T-cell (primary cell): Measurements from ENCODE around the gene ULK4. TPM values are rescaled to one million over a fixed set of nuclear protein-coding genes. Genes with fewer than 3 reads are reported as not detected.

ENCODE experiments used
- ATAC-seq, 4 experiments: fragments of 200-7000 bp in 3 of 4; fragments of 150-1000 bp in 1 of 4; cut with Tn5 transposase; replicated peaks in 1 of 4; 1 replicate in 3 of 4; 2 replicates in 1 of 4; pipeline ENCODE4 v1.10.0; 2021; ENCODE audit warnings: moderate library complexity in 3 of 4, mild to moderate bottlenecking in 2 of 4, moderate number of reproducible peaks in 1 of 4
- CTCF ChIA-PET, 2 donors: fragments of 300-600 bp; sonication (Branson Sonifier 250); formaldehyde crosslinking; loops; one replicate each; lab custom pipeline; 2022; ENCODE audit warnings: antibody characterized with exemption in 2 of 2; lab: Charles Lee
- POLR2A ChIA-PET, 2 donors: fragments of 300-600 bp; sonication (Branson Sonifier 250); formaldehyde crosslinking; loops; one replicate each; lab custom pipeline; 2022; ENCODE audit warnings: antibody characterized with exemption in 2 of 2; lab: Charles Lee
- DNase-seq, 35 experiments: peaks; one replicate each; pipeline versions ENCODE4 v3.0.0 to v3.0.0-alpha.2; 2013 to 2023
- H3K27ac ChIP-seq: one replicate; pipeline ENCODE4 v1.5.1; 2013; ENCODE audit warnings: low read length
- H3K27me3 ChIP-seq, 2 experiments: replicated peaks in 1 of 2; 1 replicate in 1 of 2; 2 replicates in 1 of 2; pipeline versions ENCODE4 v1.6.1 to v1.7.0; 2013; ENCODE audit warnings: low read length in 1 of 2, mixed read lengths in 1 of 2; ENCODE audit not compliant: control insufficient read depth in 2 of 2, insufficient read depth in 2 of 2; ENCODE audit errors: extremely low read depth in 1 of 2
- H3K36me3 ChIP-seq, 2 donors: 1 replicate in 1 of 2; 2 replicates in 1 of 2; pipeline versions ENCODE4 v1.6.1 to v1.7.0; 2013; ENCODE audit warnings: low read length in 1 of 2; ENCODE audit not compliant: control insufficient read depth in 2 of 2, insufficient read depth in 1 of 2; ENCODE audit errors: extremely low read depth in 1 of 2
- H3K4me1 ChIP-seq, 2 experiments: 1 replicate in 1 of 2; 2 replicates in 1 of 2; pipeline versions ENCODE4 v1.6.1 to v1.7.0; 2013; ENCODE audit warnings: low read length in 2 of 2, mixed read lengths in 1 of 2; ENCODE audit not compliant: insufficient read depth in 2 of 2, control insufficient read depth in 1 of 2; ENCODE audit errors: extremely low read depth in 1 of 2
- H3K4me3 ChIP-seq, 2 donors: 1 replicate in 1 of 2; 2 replicates in 1 of 2; pipeline versions ENCODE4 v1.5.1 to v1.7.0; 2013; ENCODE audit warnings: mild to moderate bottlenecking in 2 of 2, low read length in 1 of 2, moderate library complexity in 1 of 2; ENCODE audit not compliant: control insufficient read depth in 1 of 2; ENCODE audit errors: extremely low read depth in 1 of 2
- H3K9me3 ChIP-seq: 2 replicates; pipeline ENCODE4 v1.7.0; 2013
- H3K27ac Mint-ChIP-seq, 2 donors: one replicate each; pipeline ENCODE4 v1.8.0; 2020 to 2021; ENCODE audit warnings: mild to moderate bottlenecking in 2 of 2, mixed read lengths in 2 of 2
- H3K27me3 Mint-ChIP-seq, 2 donors: one replicate each; pipeline ENCODE4 v1.8.0; 2021 to 2022; ENCODE audit warnings: mixed read lengths in 2 of 2
- H3K36me3 Mint-ChIP-seq: one replicate; pipeline ENCODE4 v1.8.0; 2021; ENCODE audit warnings: mixed read lengths
- H3K4me1 Mint-ChIP-seq, 3 donors: one replicate each; pipeline ENCODE4 v1.8.0; 2020 to 2022; ENCODE audit warnings: mixed read lengths in 3 of 3, mild to moderate bottlenecking in 1 of 3
- H3K4me3 Mint-ChIP-seq, 3 donors: one replicate each; pipeline ENCODE4 v1.8.0; 2020 to 2022; ENCODE audit warnings: mild to moderate bottlenecking in 3 of 3, mixed read lengths in 3 of 3, moderate library complexity in 3 of 3
- H3K9me3 Mint-ChIP-seq, 3 donors: one replicate each; pipeline ENCODE4 v1.8.0; 2020 to 2022; ENCODE audit warnings: mixed read lengths in 3 of 3
- WGBS: methylation state at CpG from one replicate; pipeline ENCODE4 v1.1.5; 2013; ENCODE audit warnings: missing lambda C conversion rate; ENCODE audit not compliant: insufficient coverage; 5-methylcytosine and 5-hydroxymethylcytosine counted together
- total RNA-seq, 35 experiments: library from RNA in 6 of 35; stranded (reverse) in 6 of 35; fragments of 120-200 nt in 1 of 35; gene quantifications; one replicate each; pipeline versions ENCODE4 v1.2.1 to v1.2.4 and lab custom pipeline; 2013 to 2026

Gene ULK4
- total RNA-seq, 5 donors from 2014 or later (not counting 1 experiment from before 2014, with no cell fraction given), result 17.5 to 28.2 (median 19.7) TPM

DNA sequence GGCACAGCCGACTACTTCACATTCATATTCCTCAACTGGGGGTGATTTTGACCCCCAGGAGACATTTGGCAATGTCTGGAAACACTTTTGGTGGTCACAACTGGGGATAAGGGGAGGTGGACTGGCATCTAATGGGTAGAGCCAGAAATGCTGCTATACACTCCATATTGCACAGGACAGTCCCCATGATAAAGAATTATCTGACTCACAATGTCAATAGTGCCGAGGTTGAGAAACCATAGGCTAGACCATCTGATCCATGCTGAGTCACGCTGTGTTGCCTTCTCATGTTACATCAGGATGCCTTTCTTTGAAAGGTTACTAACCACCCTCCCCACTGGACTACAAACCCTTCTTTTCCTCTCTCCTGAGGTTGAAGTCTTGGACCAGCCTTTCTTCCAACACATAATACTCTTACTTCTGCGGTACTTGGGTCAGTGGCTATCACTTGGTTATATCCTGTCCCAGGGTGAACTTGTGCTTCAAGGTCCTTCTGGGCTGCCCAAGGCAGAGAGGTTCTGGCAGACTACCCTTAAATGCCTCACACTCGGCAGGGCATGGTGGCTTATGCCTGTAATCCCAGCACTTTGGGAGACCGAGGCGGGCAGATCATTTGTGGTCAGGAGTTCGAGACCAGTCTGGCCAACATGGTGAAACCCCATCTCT, 693.8 kb downstream of the ULK4 start:
- DNase-seq (no peak), ATAC-seq (no peak)
- H3K36me3 ChIP-seq, result no peaks in the 10 kb centered on the region
- H3K4me1 ChIP-seq, result no peaks in the 10 kb centered on the region
- ChIA-PET POLR2A (interaction anchor here in 1 of 2 donors (0.5 kb wide), 1 partner anchor 947 kb away, joined by 3 read pairs; no protein-coding TSS in a partner anchor), CTCF (no interaction called here)
- H3K4me3 Mint-ChIP-seq, result no peak overlapping the region
- H3K9me3 ChIP-seq, result no peaks in the 10 kb centered on the region
- no peaks in the 10 kb centered on the region for H3K4me1 Mint-ChIP-seq
- no peak overlapping the region for H3K27ac ChIP-seq
- H3K27me3 ChIP-seq, result no peaks in the 10 kb centered on the region
- 98% methylated on average over 6 of the region's 8 CpGs for WGBS
- H3K27me3 Mint-ChIP-seq, result no peaks in the 10 kb centered on the region
- peaks cover 21% of the 10 kb centered on the region for H3K36me3 Mint-ChIP-seq
- peaks cover 6 to 10% (median 9%) of the 10 kb centered on the region in 3 donors for H3K9me3 Mint-ChIP-seq
- no peak overlapping the region for H3K27ac Mint-ChIP-seq
- no peak overlapping the region for H3K4me3 ChIP-seq

DNA sequence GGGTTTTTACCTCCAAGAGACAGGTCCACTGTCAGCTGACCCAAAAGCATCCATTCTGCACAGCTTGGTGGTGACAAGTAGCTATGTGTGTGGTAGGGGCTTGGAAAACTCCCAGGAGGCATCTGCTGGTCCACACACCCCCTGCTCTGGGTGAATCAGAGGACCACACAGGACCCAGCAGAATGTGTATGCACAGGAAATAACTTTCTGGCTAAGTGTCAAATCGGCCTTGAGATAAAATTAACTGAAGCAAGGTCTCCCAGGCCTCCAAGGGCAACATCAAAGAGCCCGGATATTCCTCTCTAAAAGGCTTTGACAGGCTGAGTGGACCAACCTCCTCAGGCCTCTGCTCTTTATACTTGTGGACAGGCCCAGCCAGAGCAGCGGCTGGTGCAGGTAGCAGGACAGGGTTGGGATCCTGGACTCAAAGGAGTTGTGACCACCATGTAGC, 696.1 kb downstream of the ULK4 start:
- Mint-ChIP-seq H3K4me1 (no peaks in the 10 kb centered on the region), H3K4me3 (no peak overlapping the region), H3K27me3 (no peaks in the 10 kb centered on the region), H3K9me3 (peaks cover 0 to 4% (median 0%) of the 10 kb centered on the region in 3 donors), H3K36me3 (peaks cover 23% of the 10 kb centered on the region), H3K27ac (no peak overlapping the region)
- H3K9me3 ChIP-seq, result no peaks in the 10 kb centered on the region
- no peak overlapping the region for H3K27ac ChIP-seq
- no peaks in the 10 kb centered on the region for H3K27me3 ChIP-seq
- ChIA-PET CTCF (no interaction called here), POLR2A (no interaction called here)
- no peaks in the 10 kb centered on the region for H3K4me1 ChIP-seq
- no peak overlapping the region for H3K4me3 ChIP-seq
- DNase-seq (no peak), ATAC-seq (no peak)
- no peaks in the 10 kb centered on the region for H3K36me3 ChIP-seq
- WGBS, result 57% methylated on average over 3 of the region's 3 CpGs

DNA sequence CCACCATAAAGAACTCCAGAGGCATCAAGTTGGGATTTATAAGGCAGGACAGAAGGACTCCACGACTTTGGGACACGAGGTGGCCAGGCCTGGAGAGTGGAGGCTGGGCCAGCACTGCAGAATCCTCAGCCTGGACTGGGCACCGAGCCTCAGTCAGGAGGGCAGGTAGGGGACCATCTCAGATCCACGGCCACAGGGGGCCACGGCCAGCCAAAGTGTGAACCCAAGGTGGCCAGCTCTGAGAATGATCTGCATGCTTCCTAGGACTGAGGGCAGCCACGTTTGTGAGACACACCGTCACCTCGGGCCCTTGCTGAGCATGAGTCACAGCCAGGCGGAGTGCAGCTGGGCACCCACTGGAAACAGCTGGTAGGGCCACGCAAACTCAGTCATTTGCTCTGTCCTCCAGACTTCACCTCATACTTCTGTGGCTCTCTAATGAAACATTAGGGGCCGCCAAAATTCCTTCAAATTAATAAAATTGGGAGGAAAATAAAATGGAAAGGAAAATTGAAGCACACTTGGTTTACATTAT, 696.8 kb downstream of the ULK4 start:
- H3K4me1 Mint-ChIP-seq, result no peaks in the 10 kb centered on the region
- H3K27ac Mint-ChIP-seq, result no peak overlapping the region
- H3K27ac ChIP-seq, result no peak overlapping the region
- 79% methylated on average over 8 of the region's 11 CpGs for WGBS
- ATAC-seq (no peak), DNase-seq (no peak)
- peaks cover 0 to 4% (median 0%) of the 10 kb centered on the region in 3 donors for H3K9me3 Mint-ChIP-seq
- H3K9me3 ChIP-seq, result no peaks in the 10 kb centered on the region
- no peaks in the 10 kb centered on the region for H3K27me3 Mint-ChIP-seq
- no peak overlapping the region for H3K4me3 ChIP-seq
- H3K27me3 ChIP-seq, result no peaks in the 10 kb centered on the region
- CTCF ChIA-PET, result no interaction called here
- peaks cover 23% of the 10 kb centered on the region for H3K36me3 Mint-ChIP-seq
- H3K4me3 Mint-ChIP-seq, result no peak overlapping the region
- no peaks in the 10 kb centered on the region for H3K4me1 ChIP-seq
- H3K36me3 ChIP-seq, result no peaks in the 10 kb centered on the region
- POLR2A ChIA-PET, result no interaction called here

DNA sequence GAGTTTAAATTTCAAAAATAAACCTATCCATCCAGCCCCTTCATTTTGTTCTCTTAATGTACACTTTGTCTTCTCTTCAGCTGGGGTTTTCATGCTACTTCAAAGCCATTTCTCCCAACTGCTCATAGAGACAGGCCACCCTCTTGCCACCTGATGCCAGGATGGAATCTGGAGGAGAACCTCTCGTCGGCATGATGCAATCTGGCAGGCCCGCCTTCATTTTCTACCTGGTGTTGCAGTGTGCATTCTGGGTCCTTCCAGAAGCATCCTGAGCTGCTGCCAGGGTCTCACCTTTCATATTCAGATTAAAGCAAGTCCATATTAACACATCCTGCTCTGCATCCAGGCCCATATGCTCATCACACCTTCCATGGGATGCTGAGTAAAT, 701.8 kb downstream of the ULK4 start:
- Histone ChIP-seq H3K4me1 (no peaks in the 10 kb centered on the region), H3K27me3 (no peaks in the 10 kb centered on the region), H3K36me3 (no peaks in the 10 kb centered on the region), H3K27ac (no peak overlapping the region), H3K9me3 (no peaks in the 10 kb centered on the region), H3K4me3 (no peak overlapping the region)
- ChIA-PET CTCF (no interaction called here), POLR2A (no interaction called here)
- Mint-ChIP-seq H3K36me3 (peaks cover 9% of the 10 kb centered on the region), H3K4me3 (no peak overlapping the region), H3K27me3 (no peaks in the 10 kb centered on the region), H3K4me1 (no peaks in the 10 kb centered on the region), H3K9me3 (no peaks in the 10 kb centered on the region), H3K27ac (no peak overlapping the region)
- WGBS, result no CpG with 5 or more reads among the region's 3 CpGs
- no peak for ATAC-seq
- DNase-seq, result no peak

DNA sequence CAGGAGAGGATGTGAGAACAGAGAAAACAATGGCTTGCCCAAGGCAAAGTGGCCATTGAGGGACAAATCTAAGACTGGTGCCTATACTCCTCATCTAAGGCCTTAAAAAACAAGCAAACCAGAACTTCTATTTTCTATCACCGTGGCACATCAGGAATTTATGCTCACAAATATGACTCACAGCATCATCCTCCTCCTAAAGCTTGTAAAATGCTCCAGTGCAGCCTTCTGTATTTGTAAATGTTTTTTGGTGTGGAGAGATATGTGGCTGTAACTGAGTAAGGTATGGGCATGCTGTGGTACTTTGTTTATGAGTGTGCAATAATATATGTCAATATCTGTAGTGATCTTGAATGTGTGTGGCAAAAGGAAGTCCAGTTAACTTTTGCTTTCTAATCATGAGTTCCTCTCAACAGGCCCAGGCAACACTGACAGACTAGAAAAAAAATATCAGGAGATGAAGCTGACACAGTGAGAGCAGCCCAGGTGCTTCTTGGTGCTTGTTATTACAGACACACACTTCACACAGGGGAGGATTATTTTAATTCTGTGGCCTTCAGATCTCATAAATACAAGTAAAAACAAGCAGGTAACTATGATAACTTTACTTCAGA, 702.3 kb downstream of the ULK4 start:
- Histone ChIP-seq H3K27me3 (no peaks in the 10 kb centered on the region), H3K9me3 (no peaks in the 10 kb centered on the region), H3K4me1 (no peaks in the 10 kb centered on the region), H3K27ac (no peak overlapping the region), H3K36me3 (no peaks in the 10 kb centered on the region), H3K4me3 (no peak overlapping the region)
- WGBS, result no CpG with 5 or more reads among the region's 1 CpG
- POLR2A ChIA-PET, result no interaction called here
- DNase-seq (no peak), ATAC-seq (no peak)
- Mint-ChIP-seq H3K4me1 (no peaks in the 10 kb centered on the region), H3K4me3 (no peak overlapping the region), H3K9me3 (no peaks in the 10 kb centered on the region), H3K27me3 (no peaks in the 10 kb centered on the region), H3K36me3 (peaks cover 9% of the 10 kb centered on the region), H3K27ac (no peak overlapping the region)
- CTCF ChIA-PET, result no interaction called here

DNA sequence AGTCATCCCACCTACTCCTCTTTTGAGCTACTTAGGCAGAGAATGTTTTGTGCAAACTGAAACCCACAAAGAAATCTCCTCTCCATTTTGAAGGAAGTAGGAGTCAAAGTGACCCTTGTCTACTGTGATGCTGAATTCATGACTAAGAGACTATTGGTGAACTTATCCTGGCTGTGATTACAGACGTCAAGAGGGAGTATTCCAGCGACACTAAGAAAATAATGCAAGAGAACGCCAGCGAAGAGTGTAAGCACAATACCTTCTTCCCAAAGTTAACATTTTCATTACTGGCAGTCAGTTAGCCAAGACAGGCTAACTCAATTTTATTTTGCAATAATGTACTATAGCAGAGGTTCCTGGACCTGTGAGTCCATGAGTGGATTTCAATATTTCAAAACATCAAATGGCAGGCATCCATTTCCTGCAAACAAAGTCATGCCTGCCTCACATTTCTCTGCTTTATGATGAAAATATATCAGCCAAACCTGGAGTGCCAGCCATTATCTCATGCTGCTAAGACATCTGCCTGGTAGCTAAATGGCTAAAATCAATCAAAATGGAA, 703.6 kb downstream of the ULK4 start:
- 90% methylated on average over 2 of the region's 4 CpGs for WGBS
- no peak for DNase-seq
- H3K4me3 Mint-ChIP-seq, result no peak overlapping the region
- no peaks in the 10 kb centered on the region for H3K4me1 Mint-ChIP-seq
- peaks cover 0 to 5% (median 0%) of the 10 kb centered on the region in 3 donors for H3K9me3 Mint-ChIP-seq
- no peak for ATAC-seq
- H3K27ac Mint-ChIP-seq, result no peak overlapping the region
- H3K36me3 Mint-ChIP-seq, result peaks cover 11% of the 10 kb centered on the region
- no peaks in the 10 kb centered on the region for H3K27me3 Mint-ChIP-seq
- Histone ChIP-seq H3K27me3 (no peaks in the 10 kb centered on the region), H3K4me1 (no peaks in the 10 kb centered on the region), H3K27ac (no peak overlapping the region), H3K9me3 (no peaks in the 10 kb centered on the region), H3K4me3 (no peak overlapping the region), H3K36me3 (no peaks in the 10 kb centered on the region)
- ChIA-PET POLR2A (no interaction called here), CTCF (no interaction called here)
